ENCODE results near the gene CSF2. TPM values are rescaled to one million over a fixed set of nuclear protein-coding genes. Genes with fewer than 3 reads are reported as not detected.

CSF2 gene
- total RNA-seq, 4 donors from 2014 or later = not detected

DNA sequence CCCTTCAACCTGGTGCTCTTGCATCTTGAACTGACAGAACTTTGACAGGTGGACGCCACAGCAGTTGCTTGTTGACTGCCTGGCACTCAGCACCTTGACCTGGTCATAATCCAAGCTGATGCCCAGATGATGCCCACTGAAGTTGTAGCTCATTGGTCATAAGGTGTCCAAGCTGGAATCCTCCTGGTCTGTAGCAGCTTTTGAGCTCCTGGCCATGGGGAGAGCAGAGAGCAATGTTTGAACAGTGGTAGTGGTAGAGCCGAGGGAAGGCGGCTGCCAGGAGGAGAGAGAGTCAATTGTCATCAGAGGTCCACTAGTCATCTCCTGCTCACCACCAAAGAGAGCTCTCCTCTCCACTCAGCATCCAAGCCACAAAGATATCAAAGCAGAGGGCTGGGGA is 23.3 kb downstream of the CSF2 start:
- DNase-seq (no peak), ATAC-seq (no peak)
- Histone ChIP-seq H3K4me3 (no peak overlapping the region), H3K36me3 (no peaks in the 10 kb centered on the region), H3K27ac (no peak overlapping the region), H3K9me3 (no peaks in the 10 kb centered on the region), H3K27me3 (no peaks in the 10 kb centered on the region), H3K4me1 (no peaks in the 10 kb centered on the region)
- intact Hi-C loops (cut with DNase I; ENCODE audit: low total_unique reads) (no loop called here), in situ Hi-C loops (cut with MboI; ENCODE audit: low sequenced_read_pairs in 4 of 4) (no loop called here)
- TF ChIP-seq POLR2A (IDR thresholded peaks at IDR 0.05) (no peak), CTCF (IDR thresholded peaks at IDR 0.05 in 4 of 5, conservative IDR thresholded peaks at IDR 0.05 in 1 of 5) (no peak)

GRCh38 chr5:132098151-132098594 is 24.6 kb downstream of the CSF2 start:
- Histone ChIP-seq H3K27me3 (no peaks in the 10 kb centered on the region), H3K4me1 (no peaks in the 10 kb centered on the region), H3K27ac (no peak overlapping the region), H3K4me3 (no peak overlapping the region), H3K9me3 (no peaks in the 10 kb centered on the region), H3K36me3 (no peaks in the 10 kb centered on the region)
- intact Hi-C loops (cut with DNase I; ENCODE audit: low total_unique reads) = no loop called here
- no peak for DNase-seq
- no peak for ATAC-seq
- TF ChIP-seq CTCF (IDR thresholded peaks at IDR 0.05 in 4 of 5, conservative IDR thresholded peaks at IDR 0.05 in 1 of 5) = no peak
- TF ChIP-seq POLR2A (IDR thresholded peaks at IDR 0.05) = no peak
- in situ Hi-C loops (cut with MboI; ENCODE audit: low sequenced_read_pairs in 4 of 4) = no loop called here

DNA sequence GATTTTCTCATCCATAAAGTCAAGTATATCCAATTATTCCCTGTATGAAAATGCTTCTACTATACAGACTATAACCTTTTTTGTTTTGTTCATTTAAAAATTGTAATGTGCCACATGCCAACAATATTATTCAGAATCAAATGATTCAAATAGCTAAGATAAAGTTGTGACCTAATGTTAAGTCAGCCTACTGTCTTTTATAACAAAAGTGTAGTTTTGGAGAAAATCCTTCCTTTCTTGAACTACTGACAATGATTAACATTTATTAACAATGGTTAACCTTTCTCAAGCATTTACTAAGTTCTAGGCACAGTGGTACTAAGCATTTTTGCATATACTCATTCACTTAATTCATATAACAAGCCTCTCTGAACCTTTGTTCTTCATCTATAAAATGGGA is 25.0 kb downstream of the CSF2 start:
- H3K4me1 ChIP-seq = peaks cover 0 to 3% of the 10 kb centered on the region in 2 donors
- no peak for ATAC-seq
- in situ Hi-C loops (cut with MboI; ENCODE audit: low sequenced_read_pairs in 4 of 4) = no loop called here

GRCh38 chr5:132099076-132099748 is 25.6 kb downstream of the CSF2 start:
- Histone ChIP-seq H3K27ac (no peak overlapping the region), H3K27me3 (no peaks in the 10 kb centered on the region), H3K9me3 (no peaks in the 10 kb centered on the region), H3K4me3 (no peak overlapping the region), H3K4me1 (peaks cover 0 to 3% of the 10 kb centered on the region in 2 donors), H3K36me3 (no peaks in the 10 kb centered on the region)
- intact Hi-C loops (cut with DNase I; ENCODE audit: low total_unique reads) = no loop called here
- in situ Hi-C loops (cut with MboI; ENCODE audit: low sequenced_read_pairs in 4 of 4) = no loop called here
- ATAC-seq = no peak
- TF ChIP-seq CTCF (IDR thresholded peaks at IDR 0.05 in 4 of 5, conservative IDR thresholded peaks at IDR 0.05 in 1 of 5) (no peak), POLR2A (IDR thresholded peaks at IDR 0.05) (no peak)
- DNase-seq = no peak

More for the DNA sequence above, 25.0 kb downstream of the CSF2 start:
- Histone ChIP-seq H3K36me3 (no peaks in the 10 kb centered on the region), H3K4me3 (no peak overlapping the region), H3K9me3 (no peaks in the 10 kb centered on the region), H3K27me3 (no peaks in the 10 kb centered on the region), H3K27ac (no peak overlapping the region)
- TF ChIP-seq CTCF (IDR thresholded peaks at IDR 0.05 in 4 of 5, conservative IDR thresholded peaks at IDR 0.05 in 1 of 5) (no peak), POLR2A (IDR thresholded peaks at IDR 0.05) (no peak)
- intact Hi-C loops (cut with DNase I; ENCODE audit: low total_unique reads) = no loop called here
- DNase-seq = no peak

- intact Hi-C loops (cut with DNase I; ENCODE audit: low total_unique reads) = no loop called here
- H3K4me1 ChIP-seq = peaks cover 0 to 3% of the 10 kb centered on the region in 2 donors
These were observed 26.3 kb downstream of the CSF2 start for GRCh38 chr5:132099905-132100304.

More at GRCh38 chr5:132099905-132100304, 26.3 kb downstream of the CSF2 start:
- no peaks in the 10 kb centered on the region for H3K36me3 ChIP-seq
- ATAC-seq (no peak), DNase-seq (no peak)
- H3K9me3 ChIP-seq = no peaks in the 10 kb centered on the region
- no peak overlapping the region for H3K27ac ChIP-seq
- H3K4me3 ChIP-seq = no peak overlapping the region
- no peaks in the 10 kb centered on the region for H3K27me3 ChIP-seq
- in situ Hi-C loops (cut with MboI; ENCODE audit: low sequenced_read_pairs in 4 of 4) = no loop called here
- TF ChIP-seq CTCF (IDR thresholded peaks at IDR 0.05 in 4 of 5, conservative IDR thresholded peaks at IDR 0.05 in 1 of 5) (no peak), POLR2A (IDR thresholded peaks at IDR 0.05) (no peak)
